CD14-positive monocyte (primary cell): Measurements from ENCODE around the gene FREM2. TPM values are rescaled to one million over a fixed set of nuclear protein-coding genes. Genes with fewer than 3 reads are reported as not detected.

Source experiments
- DNase-seq, 3 donors: peaks; one replicate each; pipeline ENCODE4 v3.0.0-alpha.2; 2011 to 2022
- H2AFZ ChIP-seq: 2 replicates; pipeline ENCODE4 v1.6.0; 2012; ENCODE audit warnings: mild to moderate bottlenecking, low read depth, low read length, inconsistent platforms; ENCODE audit not compliant: insufficient read depth, poor library complexity, severe bottlenecking
- H3K27ac ChIP-seq, 2 donors: 1 replicate in 1 of 2; 2 replicates in 1 of 2; pipeline ENCODE4 v1.5.1; 2012 to 2013; ENCODE audit warnings: low read length in 2 of 2, control low read depth in 1 of 2, inconsistent platforms in 1 of 2, low read depth in 1 of 2, mild to moderate bottlenecking in 1 of 2
- H3K27me3 ChIP-seq, 2 donors: one replicate each; pipeline versions ENCODE4 v1.6.0 to v1.6.1; 2011 to 2013; ENCODE audit warnings: low read length in 2 of 2; ENCODE audit not compliant: control insufficient read depth in 2 of 2, insufficient read depth in 2 of 2
- H3K36me3 ChIP-seq, 2 donors: replicated peaks in 1 of 2; 1 replicate in 1 of 2; 2 replicates in 1 of 2; pipeline versions ENCODE4 v1.5.1 to v1.6.1; 2012 to 2013; ENCODE audit warnings: low read length in 2 of 2, control low read depth in 1 of 2, inconsistent platforms in 1 of 2, mild to moderate bottlenecking in 1 of 2; ENCODE audit not compliant: insufficient read depth in 2 of 2, control insufficient read depth in 1 of 2
- H3K4me1 ChIP-seq, 2 donors: 1 replicate in 1 of 2; 2 replicates in 1 of 2; pipeline versions ENCODE4 v1.5.1 to v1.6.1; 2012 to 2013; ENCODE audit warnings: low read length in 2 of 2, control low read depth in 1 of 2, inconsistent platforms in 1 of 2, mild to moderate bottlenecking in 1 of 2, moderate library complexity in 1 of 2; ENCODE audit not compliant: insufficient read depth in 2 of 2, control insufficient read depth in 1 of 2
- H3K4me2 ChIP-seq: replicated peaks from 2 replicates; pipeline ENCODE3; 2012; ENCODE audit warnings: low read length, moderate library complexity, mild to moderate bottlenecking; ENCODE audit not compliant: poor library complexity, severe bottlenecking; ENCODE audit errors: extremely low read depth
- H3K4me3 ChIP-seq, 3 experiments: fragments of 200-600 bp in 1 of 3; sonication (generic) in 1 of 3; replicated peaks in 1 of 3; 1 replicate in 2 of 3; 2 replicates in 1 of 3; pipeline ENCODE4 v1.5.1; 2011 to 2013; ENCODE audit warnings: low read length in 3 of 3, mild to moderate bottlenecking in 3 of 3, control low read depth in 2 of 3, low read depth in 2 of 3, inconsistent platforms in 1 of 3, moderate library complexity in 1 of 3
- H3K79me2 ChIP-seq: 2 replicates; pipeline ENCODE4 v1.6.0; 2012; ENCODE audit warnings: mild to moderate bottlenecking, control low read depth, inconsistent platforms, low read length, moderate library complexity; ENCODE audit not compliant: insufficient read depth
- H3K9ac ChIP-seq: 2 replicates; pipeline ENCODE4 v1.6.0; 2017; ENCODE audit warnings: low read length, mild to moderate bottlenecking; ENCODE audit not compliant: insufficient read depth, poor library complexity, severe bottlenecking
- H3K9me3 ChIP-seq, 2 donors: replicated peaks in 1 of 2; 1 replicate in 1 of 2; 2 replicates in 1 of 2; pipeline versions ENCODE4 v1.5.1 to v1.6.1; 2012 to 2013; ENCODE audit warnings: low read length in 2 of 2, control low read depth in 1 of 2; ENCODE audit not compliant: control insufficient read depth in 1 of 2, insufficient read depth in 1 of 2
- H4K20me1 ChIP-seq: 2 replicates; pipeline ENCODE4 v1.6.0; 2012; ENCODE audit warnings: mild to moderate bottlenecking, low read length, control low read depth, moderate library complexity; ENCODE audit not compliant: insufficient read depth
- H3K27ac Mint-ChIP-seq, 7 donors: one replicate each; pipeline ENCODE4 v1.8.0; 2020; ENCODE audit warnings: mild to moderate bottlenecking in 7 of 7, mixed read lengths in 7 of 7, moderate library complexity in 6 of 7, inconsistent platforms in 2 of 7
- H3K27me3 Mint-ChIP-seq, 3 donors: one replicate each; pipeline ENCODE4 v1.8.0; 2021 to 2022; ENCODE audit warnings: low read depth in 3 of 3, mild to moderate bottlenecking in 3 of 3, mixed read lengths in 3 of 3, moderate library complexity in 3 of 3, inconsistent platforms in 1 of 3
- H3K36me3 Mint-ChIP-seq, 2 donors: one replicate each; pipeline ENCODE4 v1.8.0; 2020; ENCODE audit warnings: mixed read lengths in 2 of 2, inconsistent platforms in 1 of 2, mild to moderate bottlenecking in 1 of 2
- H3K4me1 Mint-ChIP-seq: one replicate; pipeline ENCODE4 v1.8.0; 2020; ENCODE audit warnings: mild to moderate bottlenecking, mixed read lengths
- H3K4me3 Mint-ChIP-seq, 2 donors: one replicate each; pipeline ENCODE4 v1.8.0; 2020; ENCODE audit warnings: mild to moderate bottlenecking in 2 of 2, mixed read lengths in 2 of 2, moderate library complexity in 1 of 2
- H3K9me3 Mint-ChIP-seq, 7 donors: one replicate each; pipeline ENCODE4 v1.8.0; 2020 to 2022; ENCODE audit warnings: mixed read lengths in 7 of 7, mild to moderate bottlenecking in 6 of 7, moderate library complexity in 6 of 7, inconsistent platforms in 2 of 7
- WGBS: methylation state at CpG from one replicate; pipeline ENCODE4 v1.1.5; 2013; ENCODE audit warnings: missing lambda C conversion rate; ENCODE audit not compliant: insufficient coverage; 5-methylcytosine and 5-hydroxymethylcytosine counted together
- intact Hi-C, 2 donors: fragments of 100-400 bp; cut with micrococcal nuclease; formaldehyde crosslinking; loops; one replicate each; pipeline versions ENCODE4 v1.15.0 to v1.15.1; 2023
- polyA plus RNA-seq, 3 donors: library from polyadenylated mRNA; depleted of rRNA in 1 of 3; unstranded in 2 of 3; stranded (reverse) in 1 of 3; fragments of 300-500 nt in 2 of 3; fragments of >200 nt in 1 of 3; fragmentation: Illumina TruSeq in 2 of 3; gene quantifications; 1 replicate in 2 of 3; 2 replicates in 1 of 3; pipeline ENCODE4 v1.2.3, GENCODE V29; 2012 to 2021
- TF ChIP-seq, protein P1 (sequence below): fragments of 200-600 bp; IDR thresholded peaks from one replicate; pipeline ENCODE4 v1.8.0; 2022; ENCODE audit warnings: antibody characterized with exemption, mild to moderate bottlenecking

The FREM2 gene
- polyA plus RNA-seq, 3 donors: not detected

DNA sequence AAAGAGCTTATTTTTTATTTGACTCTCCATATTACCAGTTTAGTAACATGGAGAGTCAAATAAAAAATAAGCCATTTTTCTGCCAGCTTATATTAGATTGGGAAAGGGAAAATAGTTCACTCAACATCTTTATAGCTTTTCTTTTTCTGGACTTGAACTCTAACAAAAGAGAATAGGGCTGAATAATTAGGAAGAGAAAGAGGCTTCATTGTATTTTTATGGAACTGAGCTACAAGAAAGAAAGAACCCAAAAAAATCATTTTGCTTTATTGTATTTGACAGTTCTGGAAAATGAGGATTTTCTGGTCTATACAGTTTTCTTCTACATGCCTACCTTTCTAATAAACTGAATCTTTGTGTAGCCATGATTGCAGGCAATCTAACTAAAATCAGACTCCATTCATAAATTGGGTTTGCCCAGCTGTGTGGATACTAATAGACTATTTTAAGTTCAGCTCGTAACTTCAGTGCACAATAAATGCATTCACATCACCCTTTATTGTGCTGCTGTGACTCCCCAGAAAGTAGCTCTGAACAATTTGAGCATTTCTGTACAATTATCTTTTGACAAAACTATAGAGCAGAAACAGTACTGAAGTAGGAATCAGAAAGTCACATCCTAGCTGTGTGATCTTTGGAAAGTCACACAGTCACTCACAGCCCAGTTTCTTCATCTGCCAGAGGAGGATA lies 188.5 kb downstream of the FREM2 start:
- no peaks in the 10 kb centered on the region for H4K20me1 ChIP-seq
- no peak overlapping the region for H3K4me2 ChIP-seq
- no peaks in the 10 kb centered on the region for H3K9me3 ChIP-seq
- H3K4me3 ChIP-seq: no peak overlapping the region
- H2AFZ ChIP-seq: no peak overlapping the region
- Mint-ChIP-seq H3K4me1 (no peaks in the 10 kb centered on the region), H3K27me3 (peaks cover 0 to 2% (median 1%) of the 10 kb centered on the region in 3 donors), H3K36me3 (no peaks in the 10 kb centered on the region), H3K4me3 (no peak overlapping the region), H3K27ac (no peak overlapping the region), H3K9me3 (peaks cover 0 to 2% (median 0%) of the 10 kb centered on the region in 7 donors)
- H3K79me2 ChIP-seq: no peaks in the 10 kb centered on the region
- no peak overlapping the region for H3K9ac ChIP-seq
- H3K27me3 ChIP-seq: no peaks in the 10 kb centered on the region
- no peaks in the 10 kb centered on the region for H3K4me1 ChIP-seq
- intact Hi-C loops: no loop called here
- TF ChIP-seq, protein P1, sequence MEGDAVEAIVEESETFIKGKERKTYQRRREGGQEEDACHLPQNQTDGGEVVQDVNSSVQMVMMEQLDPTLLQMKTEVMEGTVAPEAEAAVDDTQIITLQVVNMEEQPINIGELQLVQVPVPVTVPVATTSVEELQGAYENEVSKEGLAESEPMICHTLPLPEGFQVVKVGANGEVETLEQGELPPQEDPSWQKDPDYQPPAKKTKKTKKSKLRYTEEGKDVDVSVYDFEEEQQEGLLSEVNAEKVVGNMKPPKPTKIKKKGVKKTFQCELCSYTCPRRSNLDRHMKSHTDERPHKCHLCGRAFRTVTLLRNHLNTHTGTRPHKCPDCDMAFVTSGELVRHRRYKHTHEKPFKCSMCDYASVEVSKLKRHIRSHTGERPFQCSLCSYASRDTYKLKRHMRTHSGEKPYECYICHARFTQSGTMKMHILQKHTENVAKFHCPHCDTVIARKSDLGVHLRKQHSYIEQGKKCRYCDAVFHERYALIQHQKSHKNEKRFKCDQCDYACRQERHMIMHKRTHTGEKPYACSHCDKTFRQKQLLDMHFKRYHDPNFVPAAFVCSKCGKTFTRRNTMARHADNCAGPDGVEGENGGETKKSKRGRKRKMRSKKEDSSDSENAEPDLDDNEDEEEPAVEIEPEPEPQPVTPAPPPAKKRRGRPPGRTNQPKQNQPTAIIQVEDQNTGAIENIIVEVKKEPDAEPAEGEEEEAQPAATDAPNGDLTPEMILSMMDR: no peak
- no peak overlapping the region for H3K27ac ChIP-seq
- 80% methylated on average over 1 of the region's 1 CpG for WGBS
- H3K36me3 ChIP-seq: no peaks in the 10 kb centered on the region
- DNase-seq: no peak

DNA sequence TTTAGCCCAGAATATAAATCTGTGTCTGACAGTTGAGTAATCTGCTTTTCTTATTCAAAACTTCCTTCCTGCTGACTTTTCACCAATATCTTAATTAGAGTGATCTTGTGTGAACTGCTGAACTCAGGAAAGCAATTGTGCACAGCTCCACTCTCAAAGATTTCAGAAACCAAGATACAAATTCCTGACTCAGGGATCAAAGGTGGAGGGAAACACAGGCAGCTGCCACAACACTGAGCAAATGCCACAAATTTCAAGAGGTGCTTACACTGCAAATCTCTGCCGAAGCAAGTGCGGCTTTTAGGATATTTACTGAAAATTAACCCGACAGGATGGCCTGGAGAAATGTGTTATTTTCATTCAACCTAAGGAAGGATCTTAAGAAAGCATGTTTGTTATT lies 192.4 kb downstream of the FREM2 start:
- no peaks in the 10 kb centered on the region for H3K79me2 ChIP-seq
- no peaks in the 10 kb centered on the region for H3K36me3 Mint-ChIP-seq
- H3K27me3 Mint-ChIP-seq: peaks cover 1 to 2% (median 1%) of the 10 kb centered on the region in 3 donors
- no peaks in the 10 kb centered on the region for H4K20me1 ChIP-seq
- no peaks in the 10 kb centered on the region for H3K4me1 ChIP-seq
- H2AFZ ChIP-seq: no peak overlapping the region
- H3K9me3 Mint-ChIP-seq: peaks cover 0 to 2% (median 0%) of the 10 kb centered on the region in 7 donors
- intact Hi-C loops: no loop called here
- H3K4me2 ChIP-seq: no peak overlapping the region
- no peak overlapping the region for H3K27ac Mint-ChIP-seq
- H3K4me1 Mint-ChIP-seq: no peaks in the 10 kb centered on the region
- WGBS: 100% methylated on average over 3 of the region's 3 CpGs
- no peaks in the 10 kb centered on the region for H3K36me3 ChIP-seq
- H3K27ac ChIP-seq: no peak overlapping the region
- H3K27me3 ChIP-seq: no peaks in the 10 kb centered on the region
- no peak overlapping the region for H3K9ac ChIP-seq
- no peaks in the 10 kb centered on the region for H3K9me3 ChIP-seq
- no peak for DNase-seq
- H3K4me3 ChIP-seq: no peak overlapping the region
- H3K4me3 Mint-ChIP-seq: no peak overlapping the region
- TF ChIP-seq, protein P1: no peak
